ENCODE data around the gene IHH.

GRCh38 chr2:219032051-219032745 lies 28.5 kb downstream of the IHH start:
- TF ChIP-seq POLR2A (IDR thresholded peaks at IDR 0.05) = no peak
- TF ChIP-seq, protein P1, sequence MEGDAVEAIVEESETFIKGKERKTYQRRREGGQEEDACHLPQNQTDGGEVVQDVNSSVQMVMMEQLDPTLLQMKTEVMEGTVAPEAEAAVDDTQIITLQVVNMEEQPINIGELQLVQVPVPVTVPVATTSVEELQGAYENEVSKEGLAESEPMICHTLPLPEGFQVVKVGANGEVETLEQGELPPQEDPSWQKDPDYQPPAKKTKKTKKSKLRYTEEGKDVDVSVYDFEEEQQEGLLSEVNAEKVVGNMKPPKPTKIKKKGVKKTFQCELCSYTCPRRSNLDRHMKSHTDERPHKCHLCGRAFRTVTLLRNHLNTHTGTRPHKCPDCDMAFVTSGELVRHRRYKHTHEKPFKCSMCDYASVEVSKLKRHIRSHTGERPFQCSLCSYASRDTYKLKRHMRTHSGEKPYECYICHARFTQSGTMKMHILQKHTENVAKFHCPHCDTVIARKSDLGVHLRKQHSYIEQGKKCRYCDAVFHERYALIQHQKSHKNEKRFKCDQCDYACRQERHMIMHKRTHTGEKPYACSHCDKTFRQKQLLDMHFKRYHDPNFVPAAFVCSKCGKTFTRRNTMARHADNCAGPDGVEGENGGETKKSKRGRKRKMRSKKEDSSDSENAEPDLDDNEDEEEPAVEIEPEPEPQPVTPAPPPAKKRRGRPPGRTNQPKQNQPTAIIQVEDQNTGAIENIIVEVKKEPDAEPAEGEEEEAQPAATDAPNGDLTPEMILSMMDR (IDR thresholded peaks at IDR 0.05) = no peak

Measured in right lobe of liver (tissue), 4 donors.